Stimulated activated CD4-positive, alpha-beta T cell treated with anti-CD3 and anti-CD28 coated beads, Interleukin-1b, Interleukin-23, amount 100 ng/mL, for 4 hours (primary cell): ENCODE measurements around the gene REG3A.

Experiments used
- DNase-seq, 2 donors: peaks; one replicate each; pipeline ENCODE4 v3.0.0-alpha.2; 2020; ENCODE audit warnings: low read depth in 2 of 2

REG3A gene

GRCh38 chr2:79159653-79160052, at the start of gene REG3A:
TSS of gene REG3A (minus strand) at chr2:79159753. CDS start at chr2:79159405, 348 bp downstream.
- DNase-seq = no peak

GRCh38 chr2:79200762-79201161, 41.2 kb upstream of the REG3A start:
- no peak for DNase-seq

GRCh38 chr2:79191816-79192215, 32.3 kb upstream of the REG3A start:
- DNase-seq = no peak

- no peak for DNase-seq
Measured at GRCh38 chr2:79191081-79191480, 31.5 kb upstream of the REG3A start.

DNA sequence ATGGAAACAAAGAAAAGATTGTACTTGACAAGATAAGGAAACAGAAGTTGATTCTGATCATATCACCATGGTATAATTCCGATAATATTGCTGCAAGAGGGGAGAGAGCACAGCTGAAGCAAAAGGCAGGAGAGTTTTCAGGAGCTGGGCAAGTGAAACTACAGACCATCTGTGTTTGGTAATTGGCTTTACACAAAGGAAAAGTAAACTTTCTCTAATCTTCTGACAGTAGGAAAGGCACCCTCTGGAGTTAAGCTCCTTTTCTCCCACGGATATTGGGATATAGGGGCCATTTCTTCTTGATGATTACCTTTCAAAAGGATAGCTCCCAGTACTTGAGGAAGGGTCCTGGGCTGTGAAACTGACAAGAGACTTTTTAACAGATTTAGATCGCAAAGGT, 29.9 kb upstream of the REG3A start:
- DNase-seq = no peak

- no peak for DNase-seq
Measured at GRCh38 chr2:79181617-79182016, 22.1 kb upstream of the REG3A start.

DNA sequence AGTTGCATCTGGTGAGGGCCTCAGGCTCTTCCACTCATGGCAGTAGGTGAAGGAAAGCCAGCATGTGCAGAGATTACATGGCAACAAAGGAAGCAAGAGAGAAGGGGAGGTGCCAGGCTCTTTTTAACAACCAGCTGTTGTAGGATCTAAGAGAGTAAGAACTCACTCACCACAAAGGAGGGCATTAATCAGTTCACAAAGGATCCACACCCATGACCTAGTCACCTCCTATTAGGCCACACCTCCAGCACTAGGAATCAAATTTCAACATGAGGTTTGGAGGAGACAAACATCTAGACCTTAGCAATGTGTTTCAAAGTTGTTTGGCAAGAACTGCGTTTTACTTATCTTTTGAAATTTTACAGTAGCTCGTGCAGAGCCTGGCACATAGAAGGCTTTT, 20.5 kb upstream of the REG3A start:
- no peak for DNase-seq

GRCh38 chr2:79179036-79179435, 19.5 kb upstream of the REG3A start:
- no peak for DNase-seq

GRCh38 chr2:79178076-79178674, 18.6 kb upstream of the REG3A start:
- DNase-seq = no peak

DNA sequence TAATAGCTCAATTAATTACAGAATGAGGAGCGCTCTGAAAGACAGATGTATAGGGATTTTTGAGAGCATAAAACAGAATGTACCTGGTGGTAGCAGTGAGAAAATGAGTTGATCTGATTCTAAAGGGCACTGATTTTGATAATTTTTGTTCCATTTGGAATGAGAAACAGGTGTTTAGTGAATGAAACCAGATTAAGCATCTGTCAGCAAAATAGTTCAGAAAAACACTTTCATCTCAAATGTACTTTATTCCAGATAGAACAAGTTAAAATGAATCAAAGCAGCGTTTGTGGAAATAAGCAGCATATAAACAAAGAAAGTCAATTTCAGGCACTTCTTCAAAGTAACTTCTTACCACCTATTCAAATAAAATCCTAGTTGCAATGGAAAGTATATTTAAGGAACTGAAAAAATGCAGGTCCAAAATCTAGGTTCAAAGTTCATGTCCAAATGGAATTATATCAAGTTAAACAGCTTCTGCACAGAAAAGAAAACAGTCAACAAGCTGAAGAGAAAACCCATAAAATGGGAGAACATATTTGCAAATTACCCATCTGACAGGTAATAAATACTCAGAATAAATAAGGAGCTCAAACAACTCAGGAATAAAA, 11.9 kb upstream of the REG3A start:
- DNase-seq = no peak

- no peak for DNase-seq
Measured at GRCh38 chr2:79162801-79163200, 3.2 kb upstream of the REG3A start.

DNA sequence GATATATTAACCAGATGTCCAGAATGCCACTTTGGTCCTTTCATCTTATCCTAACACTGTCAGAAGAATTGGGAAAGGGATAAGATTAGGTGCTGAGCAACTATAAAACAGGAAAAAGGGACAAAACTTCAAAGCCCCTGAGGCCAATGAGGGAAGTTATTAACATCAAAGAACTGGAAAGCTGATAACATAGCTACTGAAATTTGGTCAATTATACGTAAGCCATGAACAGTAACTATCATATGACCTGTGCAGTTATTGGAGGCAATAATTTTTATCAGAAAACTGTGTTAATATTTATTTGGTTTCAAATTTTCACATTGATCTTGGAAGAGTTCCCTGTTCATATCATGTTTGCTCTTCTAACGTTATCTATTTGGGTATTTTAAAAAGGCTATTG, 2.6 kb upstream of the REG3A start:
- no peak for DNase-seq

DNA sequence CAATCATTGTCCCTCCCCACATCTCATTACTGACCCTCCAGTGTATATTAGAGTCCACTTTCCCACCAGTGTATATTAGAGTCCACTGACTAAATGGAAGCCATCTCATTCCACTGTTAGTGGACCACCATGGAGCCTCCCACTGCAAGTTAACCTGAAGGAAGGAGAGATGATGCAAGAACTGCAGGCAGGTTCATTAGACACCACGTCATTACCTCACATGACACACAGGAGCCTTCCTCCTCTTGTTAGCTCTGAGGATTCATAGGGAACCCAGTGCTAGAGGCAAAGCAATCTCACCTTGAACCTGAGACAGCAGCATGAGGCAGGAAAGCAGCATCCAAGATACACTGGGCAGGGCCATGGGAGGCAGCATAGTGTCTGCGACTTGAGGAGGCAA, 523 bp downstream of the REG3A start:
- no peak for DNase-seq

GRCh38 chr2:79155826-79156476, 3.6 kb downstream of the REG3A start:
- DNase-seq = no peak

GRCh38 chr2:79139423-79139822, 20.1 kb downstream of the REG3A start:
- DNase-seq = no peak

- no peak for DNase-seq
Measured at GRCh38 chr2:79138385-79138784, 21.2 kb downstream of the REG3A start.

DNA sequence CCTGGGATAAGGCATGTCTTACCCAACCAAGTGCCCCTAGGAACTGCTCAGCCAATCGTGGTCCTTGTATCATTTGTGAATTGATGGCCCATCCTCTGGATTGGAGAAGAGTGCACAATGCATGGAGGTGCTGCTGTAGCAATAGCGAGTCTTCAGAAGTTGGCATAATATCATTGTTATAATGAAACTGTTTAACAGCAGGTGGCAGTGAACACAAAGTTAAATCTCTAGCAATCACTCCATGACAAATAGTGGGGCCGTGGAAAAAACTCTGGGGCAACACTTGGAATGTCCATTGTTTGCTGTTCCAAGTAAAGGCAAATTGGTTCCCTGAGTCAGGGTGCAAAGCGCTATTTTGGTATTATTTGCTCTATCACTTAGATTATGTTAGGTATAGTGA, 27.9 kb downstream of the REG3A start:
- no peak for DNase-seq

DNA sequence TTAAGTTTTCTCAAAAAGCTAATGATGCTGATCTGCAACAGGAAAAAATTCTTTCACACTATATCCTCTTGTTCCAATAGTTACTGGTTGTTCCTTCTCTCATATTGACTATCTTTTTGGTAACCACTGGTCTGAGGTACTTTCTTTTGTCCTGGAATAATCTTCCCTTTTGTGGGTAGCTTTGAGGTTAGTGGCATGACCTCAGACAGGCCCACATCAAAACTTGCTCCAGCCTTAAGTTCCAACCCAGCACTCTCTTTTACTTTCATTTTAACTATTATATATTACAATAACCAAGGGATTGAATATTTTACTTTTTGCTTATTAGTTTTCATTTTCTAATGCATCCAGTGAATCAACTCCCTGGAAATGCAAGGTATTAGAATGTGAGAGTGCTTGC, 29.7 kb downstream of the REG3A start:
- DNase-seq = no peak

DNA sequence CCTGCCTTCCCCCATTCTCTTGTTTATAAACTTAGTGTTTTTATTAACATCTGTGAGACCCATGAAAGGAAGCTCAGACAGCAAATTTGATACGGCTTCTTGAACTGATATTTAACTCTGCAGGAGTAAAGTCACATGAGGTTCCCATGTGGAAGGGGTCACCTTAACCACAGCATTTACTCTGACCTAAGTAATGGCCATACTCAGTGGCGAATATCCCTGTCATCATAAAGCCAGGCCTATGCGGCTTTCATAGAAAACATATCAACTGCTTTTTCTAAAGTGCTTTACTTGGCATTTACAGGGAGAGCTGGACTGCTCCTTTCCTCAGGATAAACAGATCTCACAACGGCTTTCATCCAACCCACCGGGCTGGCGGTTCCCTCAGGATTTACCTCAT, 30.3 kb downstream of the REG3A start:
- no peak for DNase-seq

GRCh38 chr2:79128406-79128805, 31.1 kb downstream of the REG3A start:
- no peak for DNase-seq

- DNase-seq = no peak
Measured at GRCh38 chr2:79125721-79125985, 33.9 kb downstream of the REG3A start.

- DNase-seq = no peak
Measured at GRCh38 chr2:79124907-79125720, 34.4 kb downstream of the REG3A start.

GRCh38 chr2:79122676-79123075, 36.9 kb downstream of the REG3A start:
- no peak for DNase-seq
